ENCODE results near the gene ZNF790.
"Not testable (repeated sequence)": the region's sequence is repeated elsewhere in the genome, so short reads cannot be mapped to it uniquely, and the experiment has no call there.

Gene ZNF790

GRCh38 chr19:36837906-36838783 is at the start of gene ZNF790:
Gene ZNF790 (minus strand): TSS chr19:36838387. CDS start chr19:36825619, 12,768 bp downstream.
- DNase-seq, result peak; percentile 40 to 79

DNA sequence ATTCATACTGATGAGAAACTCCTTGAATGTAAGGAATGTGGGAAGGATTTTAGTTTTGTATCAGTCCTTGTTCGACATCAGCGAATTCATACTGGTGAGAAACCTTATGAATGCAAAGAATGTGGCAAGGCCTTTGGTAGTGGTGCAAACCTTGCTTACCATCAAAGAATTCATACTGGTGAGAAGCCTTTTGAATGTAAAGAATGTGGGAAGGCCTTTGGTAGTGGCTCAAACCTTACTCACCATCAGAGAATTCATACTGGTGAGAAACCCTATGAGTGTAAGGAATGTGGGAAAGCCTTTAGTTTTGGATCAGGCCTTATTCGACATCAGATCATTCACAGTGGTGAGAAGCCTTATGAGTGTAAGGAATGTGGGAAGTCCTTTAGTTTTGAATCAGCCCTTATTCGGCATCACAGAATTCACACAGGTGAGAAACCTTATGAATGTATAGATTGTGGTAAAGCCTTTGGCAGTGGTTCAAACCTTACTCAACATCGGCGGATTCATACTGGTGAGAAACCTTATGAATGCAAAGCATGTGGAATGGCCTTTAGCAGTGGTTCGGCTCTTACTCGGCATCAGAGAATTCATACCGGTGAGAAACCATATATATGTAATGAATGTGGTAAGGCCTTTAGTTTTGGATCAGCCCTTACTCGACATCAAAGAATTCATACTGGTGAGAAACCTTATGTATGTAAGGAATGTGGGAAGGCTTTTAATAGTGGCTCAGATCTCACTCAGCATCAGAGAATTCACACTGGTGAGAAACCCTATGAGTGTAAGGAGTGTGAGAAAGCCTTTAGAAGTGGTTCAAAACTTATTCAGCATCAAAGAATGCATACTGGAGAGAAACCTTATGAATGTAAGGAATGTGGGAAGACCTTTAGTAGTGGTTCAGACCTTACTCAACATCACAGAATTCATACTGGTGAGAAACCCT is 39.1 kb upstream of the ZNF790 start:
- DNase-seq, result no peak

- no peak for DNase-seq
Measured at GRCh38 chr19:36851898-36852297, 13.7 kb upstream of the ZNF790 start.

GRCh38 chr19:36850559-36851442 is 12.6 kb upstream of the ZNF790 start, which contains the start of gene ZNF345:
Gene ZNF345 (plus strand): TSS chr19:36850876. CDS start chr19:36876831, 25,955 bp downstream.
- DNase-seq, result peak; percentile 83 to 92

DNA sequence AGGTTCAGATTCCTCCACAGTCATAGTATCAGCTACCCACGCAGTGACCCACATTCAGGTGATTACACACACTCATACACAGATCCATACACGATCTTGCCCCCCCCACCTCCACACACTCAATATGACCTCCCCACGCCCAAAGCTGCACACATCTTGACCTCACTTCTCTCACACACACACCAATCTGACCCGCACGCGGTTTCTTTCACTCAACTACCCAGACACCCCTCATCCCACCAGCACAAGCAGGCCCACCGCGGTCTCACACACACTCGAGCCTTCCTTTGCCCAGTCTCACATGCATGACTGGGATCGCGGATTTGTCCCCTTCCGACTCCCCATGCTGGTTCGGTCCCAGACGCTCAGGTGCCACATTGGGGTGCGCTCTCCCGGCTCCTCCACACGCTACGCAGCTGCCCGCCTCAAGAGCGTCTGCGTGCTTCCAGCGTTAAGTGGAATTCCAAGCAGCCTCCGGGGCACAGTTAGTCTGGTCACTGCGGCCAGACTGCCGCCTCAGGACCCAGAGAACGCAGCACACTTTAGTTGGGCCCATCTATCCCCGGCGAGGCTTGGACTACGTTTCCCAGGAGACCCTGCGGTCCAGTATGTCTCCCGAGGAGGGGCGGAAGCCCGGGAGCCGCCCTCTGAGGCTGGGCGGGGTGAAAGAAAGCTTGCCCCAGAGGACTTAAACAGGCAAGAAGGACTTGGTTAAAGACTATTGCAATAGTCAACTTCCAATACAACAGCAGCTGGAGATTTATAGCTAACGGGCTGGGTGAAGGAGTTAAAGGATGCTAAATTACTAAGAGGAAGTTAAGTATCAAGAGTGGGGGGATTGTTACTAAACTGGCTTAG is 11.7 kb upstream of the ZNF790 start:
- DNase-seq, result peak; percentile 56 to 85

- no peak for DNase-seq
Measured at GRCh38 chr19:36847968-36848367, 9.8 kb upstream of the ZNF790 start.

DNA sequence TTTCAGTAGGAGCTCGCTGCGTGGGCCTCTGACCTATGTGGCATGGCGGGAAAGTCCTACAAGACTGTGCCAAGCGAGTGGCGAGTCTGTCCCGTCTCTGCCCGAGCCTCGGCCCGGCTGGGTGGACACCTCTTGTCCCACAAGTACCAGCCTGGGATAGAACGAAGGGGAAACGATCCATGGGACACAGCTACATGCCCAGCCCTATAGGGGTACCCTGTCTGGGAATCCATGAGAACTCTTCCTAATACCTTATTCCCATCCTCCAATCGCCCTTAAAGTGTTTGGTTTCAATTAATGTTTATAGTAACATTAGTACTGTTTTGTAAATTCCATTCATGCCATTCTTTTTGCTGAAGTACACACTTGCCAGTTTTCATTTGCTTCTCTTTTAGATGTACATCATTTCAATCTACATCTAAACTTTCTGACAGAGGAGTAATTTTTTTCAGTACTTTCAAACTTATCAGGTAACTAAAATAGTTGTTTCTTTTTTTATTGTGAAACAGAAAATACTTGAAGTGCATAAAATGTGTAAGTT is 667 bp upstream of the ZNF790 start:
- no peak for DNase-seq

GRCh38 chr19:36837176-36837905 is 846 bp downstream of the ZNF790 start:
- DNase-seq, result no peak

DNA sequence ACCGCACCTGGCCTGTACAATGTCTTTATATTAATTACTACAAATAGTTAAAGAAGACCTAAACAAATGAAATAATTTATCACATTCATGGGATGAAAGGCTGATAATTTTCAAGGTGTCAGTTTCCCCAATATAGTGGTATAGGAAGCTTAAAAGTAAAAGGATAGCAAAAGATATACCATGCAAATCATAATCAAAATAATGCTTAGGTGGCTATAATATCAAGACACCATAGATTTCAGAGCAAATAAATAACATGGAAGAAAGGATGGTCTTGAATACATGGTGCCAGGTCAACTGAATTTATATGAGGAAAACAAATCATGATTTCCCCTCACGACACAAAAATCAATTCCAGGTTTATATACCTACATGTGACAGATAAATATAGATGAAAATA is 4.8 kb downstream of the ZNF790 start:
- no peak for DNase-seq

DNA sequence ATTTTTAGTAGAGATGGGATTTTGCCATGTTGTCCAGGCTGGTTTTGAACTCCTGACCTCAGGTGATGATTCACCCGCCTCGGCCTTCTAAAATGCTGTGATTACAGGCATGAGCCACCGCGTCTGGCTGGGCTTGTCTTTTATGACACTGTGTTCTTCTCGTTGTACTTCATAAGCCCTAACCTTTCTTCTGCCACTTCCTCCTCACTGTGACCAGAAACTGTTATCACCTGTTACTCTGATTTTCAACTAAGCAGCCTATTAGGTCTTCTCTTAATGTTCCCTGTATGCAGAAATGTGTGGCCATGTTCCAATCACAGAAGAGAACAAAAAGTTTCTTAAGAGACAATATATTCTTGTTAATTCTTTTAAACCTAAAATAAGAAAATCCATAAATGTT is 16.4 kb downstream of the ZNF790 start:
- no peak for DNase-seq

- DNase-seq, result no peak
Measured at GRCh38 chr19:36819130-36819630, 19.0 kb downstream of the ZNF790 start.

GRCh38 chr19:36807029-36807428 is 31.2 kb downstream of the ZNF790 start:
- DNase-seq, result no peak

- no peak for DNase-seq
Measured at GRCh38 chr19:36805364-36805763, 32.8 kb downstream of the ZNF790 start.

DNA sequence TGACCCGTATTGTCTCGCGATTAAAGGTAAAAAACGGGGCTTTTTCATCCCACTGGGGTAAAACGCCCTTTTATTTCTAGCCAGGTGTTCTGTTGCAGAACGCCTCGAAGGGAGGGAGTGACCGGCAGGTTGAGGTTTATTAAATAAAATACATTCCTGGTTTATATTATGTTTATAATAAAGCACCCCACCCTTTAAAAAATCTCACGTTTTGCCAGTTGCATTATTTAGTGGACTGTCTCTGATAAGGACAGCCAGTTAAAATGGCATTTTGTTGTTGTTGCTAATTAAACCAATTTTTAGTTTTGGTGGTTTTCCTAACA is 40.4 kb downstream of the ZNF790 start:
- no peak for DNase-seq

DNA sequence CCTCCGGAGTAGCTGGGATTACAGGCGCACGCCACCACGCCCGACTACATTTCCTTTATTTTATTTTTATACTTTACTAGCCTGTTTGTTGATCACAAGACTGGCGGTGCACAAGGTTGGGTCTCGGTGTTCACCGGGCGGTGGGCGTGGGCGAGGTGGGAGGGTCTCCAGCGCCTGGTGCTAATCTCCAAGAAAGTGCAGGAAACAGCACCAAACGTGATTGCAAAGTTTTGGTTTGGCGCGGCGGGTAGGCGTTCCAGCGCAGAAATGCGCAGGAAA is 41.5 kb downstream of the ZNF790 start:
- DNase-seq, result no peak

DNA sequence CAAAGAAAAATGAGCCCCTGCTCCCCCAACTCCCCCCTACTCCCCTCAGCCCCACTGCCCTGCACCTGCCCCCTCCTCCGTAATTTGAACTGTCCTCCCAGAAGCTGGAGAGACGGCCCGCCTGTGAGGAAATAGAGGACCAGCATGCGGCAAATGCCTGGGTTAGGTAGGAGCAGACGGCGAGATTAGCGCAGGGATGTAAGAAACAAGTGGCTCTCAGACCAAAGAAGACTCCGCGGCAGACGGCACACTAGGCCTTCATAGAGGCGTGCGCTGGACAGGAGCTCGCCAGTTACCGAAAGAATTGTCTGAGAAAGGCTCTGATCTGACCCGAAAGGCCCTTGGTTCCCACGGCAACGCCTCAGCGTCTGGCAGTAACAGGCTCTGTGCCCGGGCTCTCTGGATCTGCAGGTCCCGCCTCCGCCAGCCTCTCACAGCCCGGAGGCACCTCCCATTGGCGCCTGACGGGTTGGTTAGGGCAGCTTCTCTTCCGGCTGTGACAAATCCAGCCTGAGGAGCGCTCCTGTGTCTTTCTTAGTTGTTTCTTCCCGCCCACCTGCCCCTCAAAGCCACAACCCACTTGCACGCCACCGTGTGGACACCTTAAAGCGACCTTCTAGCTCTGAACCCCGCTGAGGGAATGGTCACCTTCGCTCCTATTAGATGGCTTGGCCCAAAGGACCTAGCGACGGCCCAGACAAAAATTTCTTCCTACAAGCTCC is 46.6 kb downstream of the ZNF790 start:
- not testable (repeated sequence) for DNase-seq

DNA sequence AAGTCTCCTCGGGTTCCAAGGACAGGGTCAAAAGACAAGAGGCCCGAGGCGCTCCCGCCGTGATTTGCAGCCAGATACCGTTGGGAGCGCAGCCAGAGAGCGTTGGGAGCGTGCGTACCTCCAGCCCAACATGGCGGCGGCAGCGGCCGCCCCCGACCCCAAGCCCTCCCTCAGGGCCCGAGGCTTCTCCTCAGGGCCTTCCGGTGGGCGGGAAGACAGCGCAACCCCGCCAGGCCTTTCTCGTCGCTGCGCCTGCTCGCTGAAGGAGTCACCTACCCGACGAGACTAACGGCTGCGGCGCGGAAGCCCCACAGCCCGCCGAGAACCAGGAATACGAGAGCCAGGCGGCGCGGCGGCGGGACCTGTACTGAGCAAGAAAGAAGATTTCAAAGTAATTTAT is 62.4 kb downstream of the ZNF790 start:
- no peak for DNase-seq

- no peak for DNase-seq
Measured at GRCh38 chr19:36773223-36773579, 65.0 kb downstream of the ZNF790 start.

DNA sequence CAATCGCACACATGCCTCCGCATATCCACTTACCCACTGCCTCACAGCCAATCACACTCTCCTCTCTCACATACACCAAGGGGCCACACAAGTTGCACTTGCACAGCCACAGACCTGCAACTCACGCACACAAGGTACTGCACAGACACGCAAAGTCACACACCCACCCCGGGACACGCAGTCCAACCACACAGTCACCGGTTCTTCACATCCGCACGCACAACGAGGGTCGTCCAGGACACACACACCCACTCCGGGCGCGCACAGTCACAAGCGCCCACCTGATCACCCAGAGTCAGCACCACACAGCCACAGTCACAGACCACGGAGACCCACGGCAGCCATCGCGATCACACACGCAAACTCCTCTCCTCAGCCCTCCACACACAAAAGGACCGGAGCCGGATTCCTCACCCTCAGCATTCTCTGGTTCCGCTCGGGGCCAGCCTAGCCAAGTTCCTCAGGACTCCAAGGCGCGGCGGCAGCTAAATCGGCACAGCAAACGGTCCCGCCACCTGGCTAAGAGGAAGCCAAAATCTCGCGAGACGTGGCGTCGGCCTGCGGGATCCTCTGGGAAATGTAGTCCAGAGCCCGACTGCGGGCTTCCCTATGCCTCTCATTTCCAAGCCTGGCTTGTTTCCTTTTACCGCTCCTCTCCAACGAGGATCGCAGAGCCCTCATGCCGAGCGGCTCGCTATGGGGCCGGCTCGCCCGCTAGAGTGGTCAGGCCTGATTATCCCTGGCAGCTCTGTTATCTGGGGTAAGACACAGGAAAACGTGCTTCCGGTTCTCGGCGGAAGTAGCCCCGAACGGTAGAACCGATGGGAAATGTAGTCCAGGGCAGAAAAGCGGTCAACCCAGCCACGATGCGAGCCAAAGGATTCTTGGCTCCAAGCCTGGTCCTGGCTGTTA is 65.6 kb downstream of the ZNF790 start, which contains the start of gene ZNF850:
Gene ZNF850 (minus strand): TSS at position 497 of the 912 bp plus-strand sequence. CDS start 10,201 bp downstream, outside the sequence.
- peak; percentile 90 to 97 for DNase-seq

Measured in NCI-H446 (cell line).